ENCODE results near the gene MYO3B.
"Not testable (repeated sequence)": the region's sequence is repeated elsewhere in the genome, so short reads cannot be mapped to it uniquely, and the experiment has no call there.

DNA sequence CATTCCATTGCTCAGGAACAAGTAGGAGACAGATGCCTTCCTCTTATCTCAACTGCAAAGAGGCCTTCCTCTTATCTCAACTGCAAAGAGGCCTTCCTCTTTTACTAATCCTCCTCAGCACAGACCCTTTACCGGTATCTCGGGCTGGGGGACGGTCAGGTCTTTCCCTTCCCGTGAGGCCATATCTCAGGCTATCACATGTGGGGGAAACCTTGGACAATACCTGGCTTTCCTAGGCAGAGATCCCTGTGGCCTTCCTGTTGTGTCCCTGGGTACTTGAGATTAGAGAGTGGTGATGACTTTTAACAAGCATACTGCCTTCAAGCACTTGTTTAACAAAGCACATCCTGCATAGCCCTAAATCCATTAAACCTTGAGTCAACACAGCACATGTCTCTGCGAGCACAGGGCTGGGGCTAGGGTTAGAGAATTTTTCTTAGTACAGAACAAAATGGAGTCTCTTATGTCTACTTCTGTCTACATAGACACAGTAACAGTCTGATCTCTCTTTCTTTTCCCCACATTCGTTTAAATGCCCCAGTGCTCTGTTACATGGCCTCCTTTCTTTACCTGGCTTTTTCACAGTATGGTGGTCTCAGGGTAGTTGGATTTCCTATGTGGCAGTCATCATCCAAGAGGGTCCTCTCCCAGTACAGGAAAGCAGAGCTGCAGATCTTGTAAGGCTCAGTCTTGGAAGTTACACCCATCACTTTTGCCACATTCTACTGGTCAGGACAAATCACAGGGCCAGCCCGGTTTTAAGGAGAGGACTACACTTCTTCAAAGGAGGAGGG, 86.0 kb downstream of the MYO3B start:
- TF ChIP-seq CREB1 (CRISPR knock-in tag; IDR thresholded peaks at IDR 0.05); OVOL2 (CRISPR knock-in tag; IDR thresholded peaks at IDR 0.05; ENCODE audit: borderline replicate concordance); ETV6 (CRISPR knock-in tag; IDR thresholded peaks at IDR 0.05); ZBTB21 (CRISPR knock-in tag; IDR thresholded peaks at IDR 0.05; ENCODE audit: borderline replicate concordance); ZNF416 (CRISPR knock-in tag; IDR thresholded peaks at IDR 0.05); ZNF423 (CRISPR knock-in tag; IDR thresholded peaks at IDR 0.05): not testable (repeated sequence)
- TF ChIP-seq, protein P1, sequence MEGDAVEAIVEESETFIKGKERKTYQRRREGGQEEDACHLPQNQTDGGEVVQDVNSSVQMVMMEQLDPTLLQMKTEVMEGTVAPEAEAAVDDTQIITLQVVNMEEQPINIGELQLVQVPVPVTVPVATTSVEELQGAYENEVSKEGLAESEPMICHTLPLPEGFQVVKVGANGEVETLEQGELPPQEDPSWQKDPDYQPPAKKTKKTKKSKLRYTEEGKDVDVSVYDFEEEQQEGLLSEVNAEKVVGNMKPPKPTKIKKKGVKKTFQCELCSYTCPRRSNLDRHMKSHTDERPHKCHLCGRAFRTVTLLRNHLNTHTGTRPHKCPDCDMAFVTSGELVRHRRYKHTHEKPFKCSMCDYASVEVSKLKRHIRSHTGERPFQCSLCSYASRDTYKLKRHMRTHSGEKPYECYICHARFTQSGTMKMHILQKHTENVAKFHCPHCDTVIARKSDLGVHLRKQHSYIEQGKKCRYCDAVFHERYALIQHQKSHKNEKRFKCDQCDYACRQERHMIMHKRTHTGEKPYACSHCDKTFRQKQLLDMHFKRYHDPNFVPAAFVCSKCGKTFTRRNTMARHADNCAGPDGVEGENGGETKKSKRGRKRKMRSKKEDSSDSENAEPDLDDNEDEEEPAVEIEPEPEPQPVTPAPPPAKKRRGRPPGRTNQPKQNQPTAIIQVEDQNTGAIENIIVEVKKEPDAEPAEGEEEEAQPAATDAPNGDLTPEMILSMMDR (IDR thresholded peaks at IDR 0.05), result not testable (repeated sequence)
- TF ChIP-seq, protein P2, sequence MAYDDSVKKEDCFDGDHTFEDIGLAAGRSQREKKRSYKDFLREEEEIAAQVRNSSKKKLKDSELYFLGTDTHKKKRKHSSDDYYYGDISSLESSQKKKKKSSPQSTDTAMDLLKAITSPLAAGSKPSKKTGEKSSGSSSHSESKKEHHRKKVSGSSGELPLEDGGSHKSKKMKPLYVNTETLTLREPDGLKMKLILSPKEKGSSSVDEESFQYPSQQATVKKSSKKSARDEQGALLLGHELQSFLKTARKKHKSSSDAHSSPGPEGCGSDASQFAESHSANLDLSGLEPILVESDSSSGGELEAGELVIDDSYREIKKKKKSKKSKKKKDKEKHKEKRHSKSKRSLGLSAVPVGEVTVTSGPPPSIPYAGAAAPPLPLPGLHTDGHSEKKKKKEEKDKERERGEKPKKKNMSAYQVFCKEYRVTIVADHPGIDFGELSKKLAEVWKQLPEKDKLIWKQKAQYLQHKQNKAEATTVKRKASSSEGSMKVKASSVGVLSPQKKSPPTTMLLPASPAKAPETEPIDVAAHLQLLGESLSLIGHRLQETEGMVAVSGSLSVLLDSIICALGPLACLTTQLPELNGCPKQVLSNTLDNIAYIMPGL (CRISPR knock-in tag; IDR thresholded peaks at IDR 0.05), result not testable (repeated sequence)
- TF ChIP-seq, protein P3, sequence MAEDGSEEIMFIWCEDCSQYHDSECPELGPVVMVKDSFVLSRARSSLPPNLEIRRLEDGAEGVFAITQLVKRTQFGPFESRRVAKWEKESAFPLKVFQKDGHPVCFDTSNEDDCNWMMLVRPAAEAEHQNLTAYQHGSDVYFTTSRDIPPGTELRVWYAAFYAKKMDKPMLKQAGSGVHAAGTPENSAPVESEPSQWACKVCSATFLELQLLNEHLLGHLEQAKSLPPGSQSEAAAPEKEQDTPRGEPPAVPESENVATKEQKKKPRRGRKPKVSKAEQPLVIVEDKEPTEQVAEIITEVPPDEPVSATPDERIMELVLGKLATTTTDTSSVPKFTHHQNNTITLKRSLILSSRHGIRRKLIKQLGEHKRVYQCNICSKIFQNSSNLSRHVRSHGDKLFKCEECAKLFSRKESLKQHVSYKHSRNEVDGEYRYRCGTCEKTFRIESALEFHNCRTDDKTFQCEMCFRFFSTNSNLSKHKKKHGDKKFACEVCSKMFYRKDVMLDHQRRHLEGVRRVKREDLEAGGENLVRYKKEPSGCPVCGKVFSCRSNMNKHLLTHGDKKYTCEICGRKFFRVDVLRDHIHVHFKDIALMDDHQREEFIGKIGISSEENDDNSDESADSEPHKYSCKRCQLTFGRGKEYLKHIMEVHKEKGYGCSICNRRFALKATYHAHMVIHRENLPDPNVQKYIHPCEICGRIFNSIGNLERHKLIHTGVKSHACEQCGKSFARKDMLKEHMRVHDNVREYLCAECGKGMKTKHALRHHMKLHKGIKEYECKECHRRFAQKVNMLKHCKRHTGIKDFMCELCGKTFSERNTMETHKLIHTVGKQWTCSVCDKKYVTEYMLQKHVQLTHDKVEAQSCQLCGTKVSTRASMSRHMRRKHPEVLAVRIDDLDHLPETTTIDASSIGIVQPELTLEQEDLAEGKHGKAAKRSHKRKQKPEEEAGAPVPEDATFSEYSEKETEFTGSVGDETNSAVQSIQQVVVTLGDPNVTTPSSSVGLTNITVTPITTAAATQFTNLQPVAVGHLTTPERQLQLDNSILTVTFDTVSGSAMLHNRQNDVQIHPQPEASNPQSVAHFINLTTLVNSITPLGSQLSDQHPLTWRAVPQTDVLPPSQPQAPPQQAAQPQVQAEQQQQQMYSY (CRISPR knock-in tag; IDR thresholded peaks at IDR 0.05), result not testable (repeated sequence)
- TF ChIP-seq, protein P4, sequence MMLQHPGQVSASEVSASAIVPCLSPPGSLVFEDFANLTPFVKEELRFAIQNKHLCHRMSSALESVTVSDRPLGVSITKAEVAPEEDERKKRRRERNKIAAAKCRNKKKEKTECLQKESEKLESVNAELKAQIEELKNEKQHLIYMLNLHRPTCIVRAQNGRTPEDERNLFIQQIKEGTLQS (CRISPR knock-in tag; conservative IDR thresholded peaks at IDR 0.05), result not testable (repeated sequence)
- TF ChIP-seq, protein P5, sequence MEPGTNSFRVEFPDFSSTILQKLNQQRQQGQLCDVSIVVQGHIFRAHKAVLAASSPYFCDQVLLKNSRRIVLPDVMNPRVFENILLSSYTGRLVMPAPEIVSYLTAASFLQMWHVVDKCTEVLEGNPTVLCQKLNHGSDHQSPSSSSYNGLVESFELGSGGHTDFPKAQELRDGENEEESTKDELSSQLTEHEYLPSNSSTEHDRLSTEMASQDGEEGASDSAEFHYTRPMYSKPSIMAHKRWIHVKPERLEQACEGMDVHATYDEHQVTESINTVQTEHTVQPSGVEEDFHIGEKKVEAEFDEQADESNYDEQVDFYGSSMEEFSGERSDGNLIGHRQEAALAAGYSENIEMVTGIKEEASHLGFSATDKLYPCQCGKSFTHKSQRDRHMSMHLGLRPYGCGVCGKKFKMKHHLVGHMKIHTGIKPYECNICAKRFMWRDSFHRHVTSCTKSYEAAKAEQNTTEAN (CRISPR knock-in tag; IDR thresholded peaks at IDR 0.05), result not testable (repeated sequence)
- TF ChIP-seq, protein P6, sequence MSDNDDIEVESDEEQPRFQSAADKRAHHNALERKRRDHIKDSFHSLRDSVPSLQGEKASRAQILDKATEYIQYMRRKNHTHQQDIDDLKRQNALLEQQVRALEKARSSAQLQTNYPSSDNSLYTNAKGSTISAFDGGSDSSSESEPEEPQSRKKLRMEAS (CRISPR knock-in tag; IDR thresholded peaks at IDR 0.05), result not testable (repeated sequence)
- TF ChIP-seq, protein P7, sequence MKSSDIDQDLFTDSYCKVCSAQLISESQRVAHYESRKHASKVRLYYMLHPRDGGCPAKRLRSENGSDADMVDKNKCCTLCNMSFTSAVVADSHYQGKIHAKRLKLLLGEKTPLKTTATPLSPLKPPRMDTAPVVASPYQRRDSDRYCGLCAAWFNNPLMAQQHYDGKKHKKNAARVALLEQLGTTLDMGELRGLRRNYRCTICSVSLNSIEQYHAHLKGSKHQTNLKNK (CRISPR knock-in tag; IDR thresholded peaks at IDR 0.05), result not testable (repeated sequence)

All from WTC11 (cell line).